Activated gamma-delta T cell treated with anti-CD3 and anti-CD28 coated beads, Interleukin-2, amount 50 U/mL, for 16 hours (primary cell): Measurements from ENCODE around the gene FRMD4B.

Source experiments
- DNase-seq: peaks from one replicate; pipeline ENCODE4 v3.0.0-alpha.2; 2020; ENCODE audit warnings: low read depth

Gene FRMD4B

DNA sequence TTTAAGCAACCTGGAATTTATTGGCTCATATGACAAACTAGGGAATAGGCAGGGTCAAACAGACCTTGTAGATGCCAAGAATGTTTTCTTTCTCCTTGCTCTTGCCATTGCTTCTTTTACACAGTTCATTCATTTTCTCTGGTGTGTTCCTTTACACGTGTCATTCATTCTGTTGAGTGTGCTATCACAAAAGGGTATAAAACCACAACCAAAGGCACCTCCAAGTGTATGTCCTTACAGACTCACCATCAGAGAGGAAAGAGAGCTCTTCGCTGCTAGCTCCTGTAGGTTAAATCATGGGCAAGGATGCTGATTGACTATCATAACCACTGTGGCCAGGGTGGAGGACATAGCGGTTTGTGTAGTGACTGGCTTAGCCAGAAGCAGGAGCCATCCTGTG is 19.2 kb upstream of the FRMD4B start:
- DNase-seq = no peak

DNA sequence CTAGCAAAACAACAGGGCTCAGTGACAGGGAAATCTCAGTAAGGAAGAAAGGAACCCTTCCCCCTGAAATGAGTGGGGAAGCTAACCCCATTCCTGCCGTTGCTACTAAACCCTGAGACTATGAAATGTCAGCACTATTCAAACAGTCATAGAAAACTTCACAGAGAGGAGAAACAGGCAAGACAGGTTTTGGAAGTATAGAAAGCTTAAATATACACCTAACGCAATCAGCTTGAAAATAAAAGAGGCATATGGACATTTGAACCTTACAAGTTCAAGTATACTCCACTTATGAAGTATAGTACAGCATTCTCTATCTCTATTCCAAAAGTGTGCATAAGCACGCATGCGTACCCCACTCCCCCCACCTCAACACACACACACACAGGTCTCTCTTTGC is 17.6 kb upstream of the FRMD4B start:
- DNase-seq = no peak

DNA sequence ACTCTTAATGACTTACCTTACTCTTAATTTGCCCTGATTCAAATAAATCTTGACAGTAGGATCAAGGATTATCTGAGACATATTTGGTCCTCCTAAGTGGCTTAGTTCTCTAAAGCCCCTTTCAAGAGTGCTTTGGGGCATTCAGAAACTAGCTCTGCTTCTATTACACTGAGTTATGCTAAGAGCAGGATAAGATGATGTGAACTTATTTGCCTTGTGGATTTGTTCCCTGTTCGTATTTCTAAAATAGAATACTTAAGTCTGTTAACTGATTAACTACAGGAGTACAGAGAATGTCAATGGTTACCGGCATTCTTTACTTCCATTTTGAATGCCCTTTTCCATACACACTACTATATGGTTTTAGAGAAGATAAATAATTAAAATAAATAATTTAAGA is 14.8 kb upstream of the FRMD4B start:
- no peak for DNase-seq

DNA sequence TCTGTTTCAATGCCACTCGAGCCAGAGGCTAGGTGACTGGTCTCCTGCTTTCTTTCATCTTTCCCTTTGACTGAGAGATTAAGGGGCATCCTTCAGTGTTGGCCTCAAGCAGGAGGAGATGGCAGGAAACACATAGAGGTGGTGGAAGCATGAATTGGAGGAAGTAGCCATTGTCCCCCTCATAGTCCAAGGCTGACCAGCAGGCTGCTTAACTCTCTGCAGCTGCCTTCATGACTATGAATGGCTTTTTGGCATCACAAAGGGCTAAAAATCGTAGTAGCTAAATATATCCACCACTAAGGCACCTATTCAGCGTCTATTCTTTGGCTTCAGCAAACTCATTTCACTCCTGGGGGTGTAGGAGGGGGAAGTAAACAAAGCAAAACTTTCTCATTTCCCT is 7.0 kb upstream of the FRMD4B start:
- DNase-seq = no peak

DNA sequence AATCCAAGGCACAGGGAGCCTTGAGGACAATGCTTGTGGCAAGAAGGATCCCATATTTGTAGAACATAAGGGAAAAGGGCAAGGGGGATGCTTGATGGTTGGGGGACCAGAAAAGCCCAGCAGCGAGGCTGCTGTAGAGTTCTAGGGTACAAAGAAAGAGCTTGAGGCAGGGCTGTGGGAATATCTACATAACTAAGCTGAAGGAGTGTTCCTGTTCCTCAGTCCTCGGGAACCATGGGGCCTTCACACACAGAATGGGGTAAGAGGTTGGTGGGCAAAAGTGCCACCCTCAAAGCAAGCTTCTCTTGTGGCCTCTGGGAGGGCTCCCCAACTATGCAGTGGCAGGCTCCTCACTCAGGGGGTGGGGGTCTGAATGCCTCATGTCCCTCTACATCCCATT is 6.5 kb upstream of the FRMD4B start:
- no peak for DNase-seq

DNA sequence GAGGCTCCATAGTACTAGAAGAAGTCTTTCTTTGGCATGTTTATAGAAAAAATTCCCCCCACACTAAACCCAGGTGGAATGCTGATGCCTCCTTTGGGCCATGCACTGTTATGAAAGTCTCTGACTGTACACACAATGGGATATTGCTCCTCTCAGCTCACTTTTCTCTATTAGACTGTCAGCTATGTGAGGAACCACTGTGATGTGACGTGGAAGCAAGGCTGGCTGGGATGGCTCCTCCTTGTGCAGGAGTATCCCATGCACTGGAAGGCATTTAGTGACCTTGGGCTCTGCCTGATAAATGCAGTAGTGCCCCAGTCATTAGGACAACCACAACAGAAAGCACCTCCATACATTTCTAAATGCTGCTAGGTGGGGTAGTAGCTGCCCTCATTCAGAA is 5.7 kb upstream of the FRMD4B start:
- DNase-seq = no peak

DNA sequence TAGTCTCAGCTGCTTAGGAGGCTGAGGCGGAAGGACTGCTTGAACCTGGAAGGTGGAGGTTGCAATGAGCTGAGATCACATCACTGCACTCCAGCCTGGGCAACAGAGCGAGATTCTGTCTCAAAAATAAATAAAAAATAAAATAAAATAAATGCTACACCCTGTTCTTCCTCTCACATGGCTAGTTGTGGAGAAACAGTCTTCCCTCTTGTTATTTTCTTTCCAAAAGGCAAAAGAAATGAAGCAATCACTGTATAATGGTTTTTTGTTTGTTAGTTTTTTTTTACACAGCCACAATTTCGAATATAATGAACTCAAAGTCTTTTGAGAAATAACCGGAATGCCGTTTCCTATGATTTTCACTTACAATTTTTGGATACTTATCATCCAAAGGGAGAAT is 4.9 kb upstream of the FRMD4B start:
- no peak for DNase-seq

DNA sequence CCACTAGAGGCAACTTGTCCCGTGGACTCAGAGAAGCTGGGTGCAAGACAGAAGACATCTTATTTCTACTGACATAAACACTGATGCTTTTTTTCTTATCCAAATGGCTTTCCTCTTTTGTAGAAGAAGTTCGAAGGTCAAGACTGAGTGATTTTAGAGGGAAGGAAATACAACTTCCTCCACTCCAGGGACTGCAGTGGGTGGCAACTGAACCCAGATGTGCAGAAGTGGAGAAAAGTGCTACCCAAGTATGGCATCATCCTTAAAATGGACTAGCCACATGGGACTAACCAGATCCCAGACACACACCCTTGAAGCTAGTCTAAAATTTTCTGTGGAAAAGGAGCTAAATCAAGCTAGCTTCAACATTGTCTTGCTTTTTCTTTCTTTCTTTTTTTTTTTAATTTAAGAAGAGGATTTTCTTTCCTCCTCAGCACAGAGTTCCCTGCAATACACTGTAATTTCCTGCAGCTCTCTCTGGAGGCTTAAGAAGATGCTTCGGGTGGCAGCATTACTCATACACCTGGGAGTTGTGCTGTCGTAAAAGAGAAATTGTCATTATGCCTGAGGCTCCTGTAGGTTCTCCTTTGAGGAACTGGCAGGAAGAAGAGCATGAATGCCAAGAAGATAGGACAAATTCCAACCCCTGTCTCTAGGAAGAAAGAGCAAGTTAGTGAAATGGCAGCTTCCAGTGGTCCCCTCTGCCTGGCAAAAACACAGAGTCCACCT is 3.8 kb upstream of the FRMD4B start:
- DNase-seq = no peak

DNA sequence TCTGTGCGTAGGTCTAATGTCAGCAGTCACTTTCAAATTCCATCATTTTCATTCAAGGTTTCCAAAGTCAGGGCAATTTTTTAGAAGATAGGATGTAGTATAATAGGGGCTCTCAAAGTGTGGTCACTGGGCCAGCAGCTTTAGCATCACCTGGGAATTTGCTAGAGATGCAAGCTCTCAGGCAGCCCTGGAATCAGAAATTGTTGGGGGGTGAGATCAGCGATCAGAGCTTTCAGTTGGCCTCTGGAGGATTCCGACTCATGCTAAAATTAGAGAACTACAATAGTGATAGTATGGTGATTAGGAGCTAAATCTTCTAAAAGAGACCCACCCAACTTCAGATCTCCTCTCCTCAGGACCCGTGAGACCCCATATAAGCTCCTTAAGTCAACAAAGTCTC is 2.4 kb upstream of the FRMD4B start:
- no peak for DNase-seq

DNA sequence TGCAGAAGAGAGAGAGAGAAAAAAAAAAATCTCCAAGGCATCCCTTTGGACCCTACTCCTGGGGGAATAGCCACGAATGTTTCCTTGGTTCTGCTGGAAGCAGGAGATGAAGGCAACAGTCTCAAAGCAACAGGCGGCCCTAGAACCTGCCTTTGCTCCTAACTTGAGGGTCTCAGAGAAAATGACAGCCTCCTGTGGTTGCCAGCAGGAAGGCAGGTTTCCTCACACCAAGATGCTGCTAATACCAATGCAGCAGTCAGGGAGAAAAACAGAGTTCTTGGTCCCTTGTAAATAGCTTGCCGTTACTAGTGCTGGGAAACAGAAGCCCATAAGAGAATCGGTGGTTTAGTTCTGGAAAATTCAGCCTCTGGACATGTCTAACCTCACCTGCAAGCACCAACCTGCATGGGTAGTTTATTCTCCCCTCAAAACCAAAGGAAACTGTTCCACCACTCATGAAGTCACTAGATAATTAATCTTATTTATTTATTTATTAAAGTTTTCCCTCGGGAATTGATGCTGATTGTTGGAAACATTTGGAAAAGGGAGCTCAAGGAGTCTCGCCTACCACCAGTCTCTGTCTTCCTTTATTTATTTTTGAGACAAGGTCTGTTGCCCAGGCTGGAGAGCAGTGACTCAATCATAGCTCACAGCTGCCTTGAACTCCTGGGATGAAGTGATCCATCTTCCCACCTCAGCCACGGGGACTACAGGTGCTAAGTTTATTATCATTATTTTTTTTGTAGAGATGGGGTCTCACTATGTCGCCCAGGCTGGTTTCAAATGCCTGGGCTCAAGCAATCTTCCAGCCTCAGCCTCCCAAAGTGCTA is 883 bp upstream of the FRMD4B start:
- DNase-seq = no peak

DNA sequence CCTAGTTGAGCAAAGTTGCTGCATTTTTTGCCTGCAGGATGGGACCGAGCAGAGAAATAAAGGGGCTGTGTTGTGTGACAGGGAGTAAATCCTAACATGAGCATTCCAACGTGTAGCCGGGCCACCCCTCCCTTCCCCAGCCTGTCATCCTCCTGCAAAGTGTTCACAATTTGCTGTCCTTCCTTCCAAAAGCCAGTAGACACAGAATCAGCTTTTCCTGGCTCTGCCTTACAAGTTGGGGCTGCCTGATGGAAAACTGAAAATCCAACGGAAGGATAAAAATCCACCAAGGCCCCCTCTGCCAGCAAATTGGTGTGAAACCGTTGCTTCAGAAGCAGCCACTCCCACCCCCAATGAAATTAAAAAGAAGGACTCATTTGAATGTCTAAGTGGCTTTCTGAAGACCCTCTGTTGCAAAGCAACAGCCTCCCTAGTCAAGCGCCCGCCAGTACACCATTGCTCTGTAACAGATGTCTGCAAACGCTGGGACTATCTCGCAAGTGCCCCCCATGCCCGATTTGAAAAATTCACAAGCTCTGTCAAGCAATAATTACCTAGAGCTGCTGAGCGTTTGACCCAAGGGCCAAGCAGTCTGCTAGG is 665 bp downstream of the FRMD4B start:
- no peak for DNase-seq

DNA sequence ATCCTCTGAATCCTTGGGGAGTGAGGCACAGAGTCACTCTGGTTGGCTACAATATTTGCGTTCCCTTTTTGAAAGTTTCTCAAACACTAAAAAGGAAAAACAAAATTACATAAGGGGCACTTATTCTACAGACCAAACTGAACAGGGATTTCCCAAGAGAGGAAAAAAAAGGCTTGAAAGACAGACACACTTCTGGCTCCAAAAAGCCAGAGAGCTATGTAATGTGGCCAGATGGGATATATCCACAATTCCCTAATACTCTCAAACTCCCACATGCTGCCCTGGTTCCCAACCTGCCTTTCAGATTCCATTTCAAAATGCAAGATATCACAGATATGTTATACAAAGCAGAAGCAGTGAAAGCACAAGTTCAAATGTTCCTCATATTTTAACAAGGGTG is 1.6 kb downstream of the FRMD4B start:
- DNase-seq = no peak

DNA sequence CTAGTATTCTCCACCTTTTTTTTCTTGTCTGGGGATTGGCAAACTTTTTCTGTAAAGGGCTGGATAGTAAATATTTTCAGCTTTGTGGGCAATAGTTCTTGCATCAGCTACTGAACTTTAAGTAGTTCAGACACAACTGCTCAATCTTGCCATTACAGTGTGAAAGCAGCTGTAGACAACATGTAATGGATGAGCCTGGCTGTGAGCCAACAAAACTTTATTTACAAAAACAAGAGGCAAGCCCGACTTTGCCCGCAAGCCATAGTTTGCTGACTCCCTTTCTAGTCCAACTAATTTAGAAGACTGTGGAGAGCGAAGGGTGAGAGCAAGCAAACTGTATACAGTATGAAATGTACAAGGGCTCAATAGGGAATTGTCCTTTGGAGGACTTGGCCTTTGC is 6.2 kb downstream of the FRMD4B start:
- no peak for DNase-seq

DNA sequence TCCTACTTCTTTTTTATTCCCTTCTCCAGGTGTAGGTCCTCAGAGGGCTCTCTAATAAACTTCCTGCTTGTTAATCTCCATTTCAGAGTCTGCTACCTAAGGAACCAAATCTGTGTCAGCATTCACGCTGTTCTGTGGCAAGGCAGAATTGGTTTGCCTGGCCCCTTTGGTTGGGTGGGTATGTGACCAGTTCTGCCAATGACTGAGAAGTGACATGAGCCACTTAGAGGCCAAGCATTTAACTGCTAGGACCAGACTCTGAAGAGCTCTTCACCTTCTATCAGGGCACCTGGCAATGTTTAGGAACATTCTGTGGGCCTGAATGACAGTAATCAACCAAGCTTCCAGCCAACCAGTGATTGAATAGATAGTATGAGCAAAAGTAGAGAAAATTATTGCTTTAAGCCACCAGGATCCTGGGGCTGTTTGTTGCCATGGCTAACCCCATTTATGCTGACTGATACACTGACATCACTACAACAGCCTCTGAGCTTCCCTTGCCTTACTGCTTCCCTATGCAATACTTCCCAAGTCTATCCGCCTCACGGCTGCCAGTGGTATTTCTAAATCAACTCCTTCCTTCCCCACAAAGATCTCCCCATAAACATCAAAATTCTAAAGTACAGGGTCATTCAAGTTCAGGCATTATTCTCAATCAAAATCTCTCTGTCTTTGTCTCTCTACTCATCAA is 7.6 kb downstream of the FRMD4B start:
- DNase-seq = no peak

DNA sequence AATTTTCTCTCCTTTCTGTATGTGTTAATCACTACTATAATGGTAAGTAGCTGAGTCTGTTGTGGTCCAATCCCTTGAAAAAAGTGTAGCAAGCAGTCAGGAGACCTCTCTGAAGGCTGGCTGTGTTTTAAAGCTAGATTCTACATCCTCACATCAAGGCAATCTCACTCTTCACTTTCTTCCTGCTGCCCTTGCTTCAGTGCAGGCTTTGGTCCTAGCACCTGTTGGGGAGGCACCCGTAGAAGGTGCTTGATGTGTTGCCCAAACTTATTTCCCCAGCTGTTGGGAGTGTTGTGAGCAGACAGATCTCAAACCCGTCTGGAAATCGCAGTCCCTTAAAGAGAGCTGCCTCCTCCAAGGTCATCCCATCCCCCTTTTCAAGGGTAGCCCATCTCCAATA is 8.6 kb downstream of the FRMD4B start:
- DNase-seq = no peak

DNA sequence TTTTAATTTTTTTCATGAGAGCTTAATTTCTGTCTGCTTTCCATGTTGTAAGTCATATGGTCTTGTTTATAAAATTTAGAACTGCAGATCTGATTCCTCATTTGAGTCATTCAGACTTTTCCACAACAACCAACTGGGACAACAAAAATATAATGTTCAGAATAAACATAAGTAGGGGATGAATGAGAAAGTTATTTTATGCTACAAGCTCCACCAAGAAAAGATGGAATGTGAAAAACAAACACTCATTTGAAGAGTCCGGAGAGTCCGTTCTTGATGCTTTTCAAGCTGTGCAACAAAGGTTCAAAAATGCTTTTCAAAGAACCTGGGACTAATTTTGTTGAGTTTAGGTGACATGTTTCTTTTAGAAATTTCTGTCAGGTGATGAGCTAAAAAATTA is 9.2 kb downstream of the FRMD4B start:
- no peak for DNase-seq

DNA sequence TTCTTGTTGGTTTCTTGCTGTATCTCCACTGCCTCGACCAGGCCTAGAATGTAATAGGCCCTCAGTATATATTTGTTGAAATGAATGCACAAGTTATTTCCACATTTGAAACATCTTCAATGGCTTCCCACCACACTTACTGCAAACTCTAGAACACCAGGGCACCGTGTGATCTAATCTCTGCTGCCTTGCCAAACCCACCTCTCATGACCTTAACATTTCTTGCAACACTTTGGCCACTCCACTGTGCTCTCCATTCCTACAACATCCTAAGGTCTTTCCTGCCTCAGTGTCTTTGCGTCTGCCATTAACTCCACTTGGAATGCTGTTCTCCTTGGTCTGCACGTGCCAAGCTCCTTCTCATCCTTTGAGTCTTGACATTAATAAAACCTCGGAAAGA is 14.1 kb downstream of the FRMD4B start:
- no peak for DNase-seq

DNA sequence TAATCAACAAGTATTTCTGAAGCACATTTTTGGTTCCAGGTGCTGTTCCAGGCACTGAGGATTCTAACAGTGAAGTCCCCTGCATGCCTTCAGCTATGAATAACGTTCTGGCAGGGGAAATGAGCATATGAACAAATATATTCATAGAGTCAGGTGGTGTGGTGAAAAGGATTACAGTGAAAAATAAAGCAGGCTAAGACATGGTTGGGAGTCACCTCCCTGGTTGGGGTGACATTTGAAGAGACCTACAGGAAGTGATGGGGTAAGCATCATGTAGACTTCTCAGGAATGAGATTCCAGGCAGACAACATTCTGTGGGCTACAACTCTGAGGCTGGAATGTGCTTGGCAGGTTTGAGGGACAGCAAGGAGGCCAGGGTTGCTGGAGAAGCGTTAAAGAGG is 15.0 kb downstream of the FRMD4B start:
- DNase-seq = no peak

DNA sequence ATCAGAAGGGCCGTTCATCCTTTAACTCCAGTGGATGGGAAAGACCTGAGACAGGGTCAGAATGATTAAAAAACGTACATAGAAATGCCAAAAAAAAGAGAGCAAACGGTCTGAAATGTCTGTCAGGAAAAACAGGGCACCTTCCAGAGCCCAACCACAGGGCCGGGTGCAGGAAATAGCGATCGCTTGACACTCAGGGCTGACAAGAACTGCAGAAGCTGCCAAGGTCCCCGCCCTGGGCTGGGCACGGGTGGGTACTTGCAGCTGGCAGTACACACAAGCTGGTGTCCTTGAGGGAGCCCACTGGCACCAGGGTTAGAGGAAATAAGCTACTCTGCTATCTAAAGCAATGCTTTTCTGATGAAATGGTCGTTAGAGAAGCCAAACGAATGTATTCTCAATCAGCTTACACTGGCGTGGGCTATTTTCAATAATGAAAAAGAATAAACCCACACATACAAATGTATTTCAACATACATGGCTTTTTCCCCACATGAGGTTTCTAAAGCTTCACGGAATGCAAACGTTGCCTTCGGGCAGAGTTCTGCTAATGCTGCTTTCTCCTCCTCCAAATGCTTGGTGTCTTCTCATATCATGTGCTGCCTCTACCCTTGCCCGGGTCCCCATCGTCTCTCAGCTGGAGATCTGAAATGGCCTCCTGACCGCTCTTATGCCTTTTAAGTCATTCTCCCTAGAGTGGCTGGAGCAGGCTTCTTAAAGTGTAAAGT is 15.6 kb downstream of the FRMD4B start:
- DNase-seq = no peak

DNA sequence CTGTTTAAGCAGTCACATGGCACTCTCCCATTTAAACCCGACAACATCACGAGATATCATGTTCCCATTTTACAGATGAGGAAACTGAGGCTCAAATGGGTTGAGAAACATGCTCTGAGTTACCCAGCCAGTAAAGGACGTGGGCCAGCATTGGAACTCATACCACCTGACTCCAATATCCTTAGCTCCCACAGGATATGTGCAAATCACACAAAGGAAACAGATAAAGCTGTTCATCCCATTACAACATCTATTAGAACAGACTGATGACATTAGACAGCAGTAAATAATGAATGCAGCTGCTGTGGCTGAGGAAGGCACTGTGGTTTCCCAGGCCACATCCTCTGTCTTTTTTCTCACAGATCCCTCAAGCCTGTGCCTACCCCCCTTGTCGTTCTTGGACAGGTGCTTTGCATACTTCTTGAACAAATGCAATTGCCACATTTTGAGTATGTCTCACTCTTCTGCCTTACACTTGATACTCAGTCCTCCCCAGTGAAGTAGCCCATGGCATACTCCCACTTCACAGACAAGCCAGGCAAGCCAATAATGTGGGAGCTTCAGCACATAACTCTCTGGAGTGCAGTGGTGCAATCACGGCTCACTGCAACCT is 17.7 kb downstream of the FRMD4B start:
- no peak for DNase-seq

DNA sequence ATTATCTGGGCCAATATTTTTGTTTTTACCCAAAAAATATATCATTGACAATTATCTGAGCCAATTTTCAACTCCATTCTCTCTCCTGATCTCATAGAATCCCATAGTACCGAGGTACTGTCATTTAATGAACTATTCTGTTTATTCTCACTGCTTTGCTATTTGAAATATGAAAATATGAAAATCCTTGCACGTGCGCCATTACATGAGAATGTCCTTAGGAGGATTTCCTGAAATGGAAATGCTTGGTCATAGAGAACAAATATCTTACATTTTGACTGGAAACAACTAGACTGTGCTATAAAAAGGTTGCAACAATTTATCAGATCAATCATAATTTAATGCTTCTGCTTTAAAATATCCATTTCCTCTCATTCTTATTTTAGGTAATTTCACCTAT is 18.3 kb downstream of the FRMD4B start:
- DNase-seq = no peak

DNA sequence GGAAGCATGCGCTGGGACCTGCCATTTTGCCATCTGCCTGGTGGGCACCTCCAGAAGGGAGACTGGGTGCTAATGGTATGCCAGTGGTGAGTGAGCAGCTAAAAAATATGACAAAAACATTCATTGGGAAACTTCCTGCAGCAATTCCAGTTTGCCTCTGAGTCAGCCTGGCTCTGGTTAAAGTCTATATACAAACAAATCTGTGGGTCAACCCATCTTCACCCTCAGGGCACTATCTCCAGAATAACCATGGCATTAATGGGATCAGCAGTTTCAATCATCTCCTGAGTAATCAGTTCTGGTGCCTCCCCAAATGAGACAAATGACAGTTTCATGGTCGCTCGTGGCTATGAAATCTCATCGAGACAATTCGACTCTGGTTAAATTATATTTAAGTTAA is 21.5 kb downstream of the FRMD4B start:
- DNase-seq = no peak
